ENCODE results near the gene CTIF. TPM values are rescaled to one million over a fixed set of nuclear protein-coding genes. Genes with fewer than 3 reads are reported as not detected.
A peak's percentile ranks its signal among the peaks of the same experiment; 100 is the strongest.

Gene CTIF
- total and polyA plus RNA-seq, 10 donors = 5.2 to 39.2 (median 18.5) TPM

DNA sequence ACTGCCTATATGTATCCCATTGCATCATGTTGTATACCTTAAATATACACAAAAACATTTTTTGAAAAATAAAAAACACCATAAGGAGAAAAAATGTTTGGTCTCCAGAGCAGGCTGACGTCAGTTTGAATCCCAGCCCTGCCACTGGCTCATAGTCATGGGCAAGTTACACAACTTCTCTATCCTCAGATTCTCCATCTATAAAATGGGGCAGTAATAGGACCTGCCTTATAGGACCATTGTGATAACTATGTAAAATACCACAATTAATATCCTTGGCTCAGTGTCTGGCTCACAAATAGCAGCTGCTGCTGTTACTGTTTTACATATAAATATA is 276.3 kb downstream of the CTIF start:
- no peak overlapping the region for H3K4me3 ChIP-seq
- H3K36me3 ChIP-seq = peaks cover 0 to 34% (median 0%) of the 10 kb centered on the region in 6 donors
- no peak for TF ChIP-seq POLR2AphosphoS5 (IDR thresholded peaks at IDR 0.05)
- TF ChIP-seq POLR2A (IDR thresholded peaks at IDR 0.05) = no peak
- TF ChIP-seq, protein P1, sequence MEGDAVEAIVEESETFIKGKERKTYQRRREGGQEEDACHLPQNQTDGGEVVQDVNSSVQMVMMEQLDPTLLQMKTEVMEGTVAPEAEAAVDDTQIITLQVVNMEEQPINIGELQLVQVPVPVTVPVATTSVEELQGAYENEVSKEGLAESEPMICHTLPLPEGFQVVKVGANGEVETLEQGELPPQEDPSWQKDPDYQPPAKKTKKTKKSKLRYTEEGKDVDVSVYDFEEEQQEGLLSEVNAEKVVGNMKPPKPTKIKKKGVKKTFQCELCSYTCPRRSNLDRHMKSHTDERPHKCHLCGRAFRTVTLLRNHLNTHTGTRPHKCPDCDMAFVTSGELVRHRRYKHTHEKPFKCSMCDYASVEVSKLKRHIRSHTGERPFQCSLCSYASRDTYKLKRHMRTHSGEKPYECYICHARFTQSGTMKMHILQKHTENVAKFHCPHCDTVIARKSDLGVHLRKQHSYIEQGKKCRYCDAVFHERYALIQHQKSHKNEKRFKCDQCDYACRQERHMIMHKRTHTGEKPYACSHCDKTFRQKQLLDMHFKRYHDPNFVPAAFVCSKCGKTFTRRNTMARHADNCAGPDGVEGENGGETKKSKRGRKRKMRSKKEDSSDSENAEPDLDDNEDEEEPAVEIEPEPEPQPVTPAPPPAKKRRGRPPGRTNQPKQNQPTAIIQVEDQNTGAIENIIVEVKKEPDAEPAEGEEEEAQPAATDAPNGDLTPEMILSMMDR (IDR thresholded peaks at IDR 0.05 in 8 of 11, conservative IDR thresholded peaks at IDR 0.05 in 3 of 11) = no peak
- WGBS, 5 donors = 82 to 97% (median 85%) methylated on average over 1 of the region's 1 CpG
- no peak for DNase-seq
- intact Hi-C loops (cut with DNase I; ENCODE audit: low total_unique reads) = no loop called here
- H3K27ac ChIP-seq = peak overlapping the region in 2 of 8 donors; percentile 50 to 70
- peaks cover 0 to 34% (median 12%) of the 10 kb centered on the region in 6 donors for H3K4me1 ChIP-seq
- H3K27me3 ChIP-seq (replicated peaks in 1 of 7) = no peaks in the 10 kb centered on the region
- no peaks in the 10 kb centered on the region for H3K9me3 ChIP-seq

DNA sequence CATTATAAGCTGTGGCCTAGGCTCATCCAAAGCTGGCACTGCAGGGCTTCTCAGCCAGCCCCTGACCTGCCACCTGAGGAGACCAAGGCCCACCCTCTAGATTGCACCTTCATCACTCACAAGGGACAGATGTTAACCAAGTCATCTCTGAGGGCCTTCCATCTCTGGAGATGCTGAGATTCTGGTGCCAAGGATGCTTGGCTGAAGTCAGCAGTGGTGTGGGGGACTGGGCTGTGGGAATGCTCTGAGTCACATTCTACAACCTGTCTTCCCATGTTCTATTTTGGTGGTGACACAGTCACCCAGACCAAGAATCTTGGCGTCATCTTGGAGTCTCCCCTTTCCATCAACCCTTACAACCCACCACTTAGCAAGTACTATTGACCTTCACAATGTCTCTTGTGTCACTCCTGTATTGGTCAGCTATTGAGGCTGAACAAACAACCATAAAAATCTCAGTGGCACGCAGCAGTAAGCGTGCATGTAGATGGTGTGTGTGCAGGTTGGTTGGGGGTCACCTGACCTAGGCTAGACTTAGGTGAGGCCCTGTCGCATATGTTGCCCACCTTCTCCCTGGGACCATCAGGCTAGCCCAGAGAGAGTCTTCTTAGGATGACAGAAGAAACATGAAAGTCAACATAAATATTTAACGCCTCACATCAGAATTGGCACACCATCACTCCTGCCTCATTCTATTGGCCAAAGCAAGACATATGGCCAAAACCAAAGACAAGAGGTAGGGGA is 276.9 kb downstream of the CTIF start:
- intact Hi-C loops (cut with DNase I; ENCODE audit: low total_unique reads) = no loop called here
- 73 to 97% (median 85%) methylated on average over 5 of the region's 5 CpGs for WGBS, 5 donors
- H3K27ac ChIP-seq = no peak overlapping the region
- H3K9me3 ChIP-seq = no peaks in the 10 kb centered on the region
- H3K36me3 ChIP-seq = peaks cover 0 to 34% (median 0%) of the 10 kb centered on the region in 6 donors
- no peak overlapping the region for H3K4me3 ChIP-seq
- peak; percentile 21 for DNase-seq
- no peaks in the 10 kb centered on the region for H3K27me3 ChIP-seq (replicated peaks in 1 of 7)
- TF ChIP-seq POLR2AphosphoS5 (IDR thresholded peaks at IDR 0.05) = no peak
- no peak for TF ChIP-seq POLR2A (IDR thresholded peaks at IDR 0.05)
- TF ChIP-seq, protein P1 (IDR thresholded peaks at IDR 0.05 in 8 of 11, conservative IDR thresholded peaks at IDR 0.05 in 3 of 11) = no peak
- peaks cover 0 to 39% (median 14%) of the 10 kb centered on the region in 6 donors for H3K4me1 ChIP-seq

DNA sequence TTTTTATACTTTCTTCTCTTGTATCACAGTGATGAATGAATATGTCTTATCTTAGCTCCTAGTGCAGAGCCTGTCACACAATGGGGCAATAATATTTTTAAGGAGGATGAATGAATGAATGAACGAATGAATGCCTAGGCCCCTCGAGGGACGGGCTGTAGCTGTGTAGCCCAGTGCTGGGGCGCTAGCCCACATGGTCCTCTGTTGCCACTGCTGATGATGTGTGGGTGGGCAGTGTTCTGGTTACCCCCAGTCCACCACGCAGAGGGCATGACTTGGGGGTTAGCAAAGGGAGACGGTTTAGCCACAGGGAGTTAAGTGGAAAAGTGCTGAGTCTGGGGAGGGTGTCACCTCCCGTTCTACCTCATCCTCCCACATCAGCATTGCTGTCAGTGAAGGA is 277.7 kb downstream of the CTIF start:
- Histone ChIP-seq H3K27me3 (replicated peaks in 1 of 7) (no peaks in the 10 kb centered on the region), H3K4me3 (no peak overlapping the region), H3K36me3 (peaks cover 0 to 34% (median 0%) of the 10 kb centered on the region in 6 donors), H3K4me1 (peaks cover 0 to 42% (median 17%) of the 10 kb centered on the region in 6 donors), H3K27ac (no peak overlapping the region), H3K9me3 (no peaks in the 10 kb centered on the region)
- TF ChIP-seq, protein P1 (IDR thresholded peaks at IDR 0.05 in 8 of 11, conservative IDR thresholded peaks at IDR 0.05 in 3 of 11) = no peak
- TF ChIP-seq POLR2AphosphoS5 (IDR thresholded peaks at IDR 0.05) = no peak
- no peak for TF ChIP-seq POLR2A (IDR thresholded peaks at IDR 0.05)
- 74 to 83% (median 82%) methylated on average over 7 of the region's 7 CpGs for WGBS, 5 donors
- intact Hi-C loops (cut with DNase I; ENCODE audit: low total_unique reads) = no loop called here
- DNase-seq = peak; percentile 24

DNA sequence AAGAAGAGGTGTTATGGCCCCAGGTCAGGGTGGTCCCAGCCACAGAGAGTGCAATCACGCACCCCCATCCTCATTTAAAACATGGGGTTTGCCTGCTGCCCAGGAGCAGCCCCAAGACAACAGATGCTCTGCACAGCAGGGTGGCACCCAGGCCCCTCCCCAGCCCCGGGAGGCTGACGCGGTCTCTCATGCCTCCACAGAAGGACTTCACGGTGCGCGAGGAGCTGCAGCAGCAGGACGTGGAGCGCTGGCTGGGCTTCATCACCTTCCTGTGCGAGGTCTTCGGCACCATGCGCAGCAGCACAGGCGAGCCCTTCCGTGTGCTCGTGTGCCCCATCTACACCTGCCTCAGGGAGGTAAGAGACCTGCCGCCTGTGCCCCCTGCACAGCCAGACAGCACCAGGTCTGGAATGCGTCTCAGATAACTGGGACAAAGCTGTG is 278.2 kb downstream of the CTIF start:
- H3K27ac ChIP-seq = no peak overlapping the region
- no peaks in the 10 kb centered on the region for H3K27me3 ChIP-seq (replicated peaks in 1 of 7)
- DNase-seq = peak; percentile 73
- peaks cover 0 to 46% (median 17%) of the 10 kb centered on the region in 6 donors for H3K4me1 ChIP-seq
- H3K9me3 ChIP-seq = no peaks in the 10 kb centered on the region
- peaks cover 0 to 34% (median 0%) of the 10 kb centered on the region in 6 donors for H3K36me3 ChIP-seq
- no peak overlapping the region for H3K4me3 ChIP-seq
- intact Hi-C loops (cut with DNase I; ENCODE audit: low total_unique reads) = no loop called here
- WGBS, 5 donors = 93 to 98% (median 95%) methylated on average over 13 to 17 of the region's 17 CpGs
- TF ChIP-seq POLR2AphosphoS5 (IDR thresholded peaks at IDR 0.05) = no peak
- TF ChIP-seq, protein P1 (IDR thresholded peaks at IDR 0.05 in 8 of 11, conservative IDR thresholded peaks at IDR 0.05 in 3 of 11) = no peak
- TF ChIP-seq POLR2A (IDR thresholded peaks at IDR 0.05) = no peak
